K562 (cell line): ENCODE measurements around the gene NLRP9. TPM values are rescaled to one million over a fixed set of nuclear protein-coding genes. Genes with fewer than 3 reads are reported as not detected.

Experiments used
- ARID1B ChIP-seq: fragments of 450-650 bp; IDR thresholded peaks from 2 replicates; pipeline ENCODE4 v1.6.1; 2016; ENCODE audit warnings: antibody characterized with exemption, mild to moderate bottlenecking, inconsistent platforms
- CBFA2T2 ChIP-seq: fragments of 450-650 bp; conservative IDR thresholded peaks from 2 replicates; pipeline ENCODE4 v1.6.1; 2017; ENCODE audit warnings: mild to moderate bottlenecking
- CTBP1 ChIP-seq: fragments of 450-650 bp; IDR thresholded peaks from 2 replicates; pipeline ENCODE4 v1.6.1; 2016; ENCODE audit warnings: borderline replicate concordance
- MTA2 ChIP-seq: fragments of 450-650 bp; IDR thresholded peaks from 2 replicates; pipeline ENCODE4 v1.6.1; 2016; ENCODE audit warnings: low read depth
- POLR2AphosphoS5 ChIP-seq: IDR thresholded peaks from 2 replicates; pipeline ENCODE4 v1.6.1; 2011; ENCODE audit warnings: mild to moderate bottlenecking, low read depth, low read length, moderate library complexity; ENCODE audit not compliant: control insufficient read depth, insufficient read depth
- ZNF347 ChIP-seq: fragments of 450-650 bp; formaldehyde crosslinking; IDR thresholded peaks from 2 replicates; pipeline ENCODE4 v1.4.0; 2020; ENCODE audit warnings: low read depth, mild to moderate bottlenecking, moderate library complexity
- ZNF696 ChIP-seq: fragments of 250-450 bp; sonication (Bioruptor Pico); conservative IDR thresholded peaks from 2 replicates; pipeline ENCODE4 v1.4.0; 2020; ENCODE audit warnings: mild to moderate bottlenecking, moderate library complexity
- polyA plus RNA-seq, 8 experiments: library from polyadenylated mRNA; depleted of rRNA in 4 of 8; stranded (reverse) in 5 of 8; unstranded in 3 of 8; fragments of >200 nt; fragmentation: Nextera tagmentation in 2 of 8; fragmentation: Illumina TruSeq in 1 of 8; extraction: Ambion mirVana in 2 of 8; extraction: Trizol in 1 of 8; gene quantifications; 2 replicates each; pipeline versions ENCODE4 v1.2.1 to v1.2.3, GENCODE V29; 2011 to 2014; ENCODE audit warnings: inconsistent platforms in 1 of 8, missing spikeins in 1 of 8
- total RNA-seq, 7 experiments: library from RNA; depleted of rRNA in 6 of 7; stranded (reverse); fragments of >200 nt in 6 of 7; fragmentation: Illumina TruSeq in 2 of 7; extraction: Trizol in 2 of 7; gene quantifications; 2 replicates each; pipeline versions ENCODE4 v1.2.1 to v1.2.3, GENCODE V29; 2011 to 2021; ENCODE audit warnings: low replicate concordance in 1 of 7
- TF ChIP-seq, protein P1 (sequence below), 3 experiments: fragments of 200-800 bp in 1 of 3; fragments of 250-450 bp in 1 of 3; fragments of 450-650 bp in 1 of 3; sonication (Bioruptor Pico) in 1 of 3; sonication (Bioruptor generic) in 1 of 3; formaldehyde crosslinking in 1 of 3; IDR thresholded peaks; 2 replicates each; pipeline versions ENCODE4 v1.6.1 to v1.8.0; 2016 to 2022; ENCODE audit warnings: mild to moderate bottlenecking in 2 of 3, missing genetic modification characterization in 2 of 3, missing compliant biosample characterization in 1 of 3, moderate library complexity in 1 of 3
- TF ChIP-seq, protein P2 (sequence below), 2 experiments: fragments of 450-650 bp; IDR thresholded peaks; 2 replicates each; pipeline ENCODE4 v1.6.1; 2016; ENCODE audit warnings: mild to moderate bottlenecking in 2 of 2, borderline replicate concordance in 1 of 2, low read depth in 1 of 2, moderate library complexity in 1 of 2
- TF ChIP-seq, protein P3 (sequence below): fragments of 250-450 bp; sonication (Bioruptor Pico); IDR thresholded peaks from 2 replicates; pipeline ENCODE4 v1.8.0; 2021; ENCODE audit warnings: moderate library complexity, mild to moderate bottlenecking, inconsistent platforms

The NLRP9 gene
- total and polyA plus RNA-seq, 9 of the 15 experiments (the other 6 are each of a cell fraction or from before 2014, with no cell fraction given) = not detected

DNA sequence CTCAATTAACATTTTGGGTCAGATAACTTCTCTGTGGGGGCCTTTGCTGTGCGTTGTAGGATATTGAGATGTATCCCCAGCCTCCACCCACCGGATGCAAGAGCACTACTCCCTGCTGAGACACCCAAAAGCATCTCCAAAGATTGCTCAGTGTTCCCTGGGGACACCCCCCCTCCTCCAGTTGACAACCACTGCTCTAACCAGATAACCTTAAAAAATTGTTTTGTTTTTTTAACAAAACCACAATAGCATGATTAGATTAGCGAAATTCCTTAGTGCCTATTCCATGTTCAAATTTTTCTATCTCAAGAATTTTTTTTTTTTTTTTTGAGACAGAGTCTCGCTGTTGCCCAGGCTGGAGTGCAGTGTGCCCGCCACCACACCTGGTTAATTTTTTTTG lies 65.8 kb downstream of the NLRP9 start (continued):
- TF ChIP-seq, protein P1, sequence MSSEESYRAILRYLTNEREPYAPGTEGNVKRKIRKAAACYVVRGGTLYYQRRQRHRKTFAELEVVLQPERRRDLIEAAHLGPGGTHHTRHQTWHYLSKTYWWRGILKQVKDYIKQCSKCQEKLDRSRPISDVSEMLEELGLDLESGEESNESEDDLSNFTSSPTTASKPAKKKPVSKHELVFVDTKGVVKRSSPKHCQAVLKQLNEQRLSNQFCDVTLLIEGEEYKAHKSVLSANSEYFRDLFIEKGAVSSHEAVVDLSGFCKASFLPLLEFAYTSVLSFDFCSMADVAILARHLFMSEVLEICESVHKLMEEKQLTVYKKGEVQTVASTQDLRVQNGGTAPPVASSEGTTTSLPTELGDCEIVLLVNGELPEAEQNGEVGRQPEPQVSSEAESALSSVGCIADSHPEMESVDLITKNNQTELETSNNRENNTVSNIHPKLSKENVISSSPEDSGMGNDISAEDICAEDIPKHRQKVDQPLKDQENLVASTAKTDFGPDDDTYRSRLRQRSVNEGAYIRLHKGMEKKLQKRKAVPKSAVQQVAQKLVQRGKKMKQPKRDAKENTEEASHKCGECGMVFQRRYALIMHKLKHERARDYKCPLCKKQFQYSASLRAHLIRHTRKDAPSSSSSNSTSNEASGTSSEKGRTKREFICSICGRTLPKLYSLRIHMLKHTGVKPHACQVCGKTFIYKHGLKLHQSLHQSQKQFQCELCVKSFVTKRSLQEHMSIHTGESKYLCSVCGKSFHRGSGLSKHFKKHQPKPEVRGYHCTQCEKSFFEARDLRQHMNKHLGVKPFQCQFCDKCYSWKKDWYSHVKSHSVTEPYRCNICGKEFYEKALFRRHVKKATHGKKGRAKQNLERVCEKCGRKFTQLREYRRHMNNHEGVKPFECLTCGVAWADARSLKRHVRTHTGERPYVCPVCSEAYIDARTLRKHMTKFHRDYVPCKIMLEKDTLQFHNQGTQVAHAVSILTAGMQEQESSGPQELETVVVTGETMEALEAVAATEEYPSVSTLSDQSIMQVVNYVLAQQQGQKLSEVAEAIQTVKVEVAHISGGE (CRISPR knock-in tag; IDR thresholded peaks at IDR 0.05) = peak in 1 of 3 experiments; percentile 54; a peak in 1 of 6 replicates
- TF ChIP-seq, protein P2, sequence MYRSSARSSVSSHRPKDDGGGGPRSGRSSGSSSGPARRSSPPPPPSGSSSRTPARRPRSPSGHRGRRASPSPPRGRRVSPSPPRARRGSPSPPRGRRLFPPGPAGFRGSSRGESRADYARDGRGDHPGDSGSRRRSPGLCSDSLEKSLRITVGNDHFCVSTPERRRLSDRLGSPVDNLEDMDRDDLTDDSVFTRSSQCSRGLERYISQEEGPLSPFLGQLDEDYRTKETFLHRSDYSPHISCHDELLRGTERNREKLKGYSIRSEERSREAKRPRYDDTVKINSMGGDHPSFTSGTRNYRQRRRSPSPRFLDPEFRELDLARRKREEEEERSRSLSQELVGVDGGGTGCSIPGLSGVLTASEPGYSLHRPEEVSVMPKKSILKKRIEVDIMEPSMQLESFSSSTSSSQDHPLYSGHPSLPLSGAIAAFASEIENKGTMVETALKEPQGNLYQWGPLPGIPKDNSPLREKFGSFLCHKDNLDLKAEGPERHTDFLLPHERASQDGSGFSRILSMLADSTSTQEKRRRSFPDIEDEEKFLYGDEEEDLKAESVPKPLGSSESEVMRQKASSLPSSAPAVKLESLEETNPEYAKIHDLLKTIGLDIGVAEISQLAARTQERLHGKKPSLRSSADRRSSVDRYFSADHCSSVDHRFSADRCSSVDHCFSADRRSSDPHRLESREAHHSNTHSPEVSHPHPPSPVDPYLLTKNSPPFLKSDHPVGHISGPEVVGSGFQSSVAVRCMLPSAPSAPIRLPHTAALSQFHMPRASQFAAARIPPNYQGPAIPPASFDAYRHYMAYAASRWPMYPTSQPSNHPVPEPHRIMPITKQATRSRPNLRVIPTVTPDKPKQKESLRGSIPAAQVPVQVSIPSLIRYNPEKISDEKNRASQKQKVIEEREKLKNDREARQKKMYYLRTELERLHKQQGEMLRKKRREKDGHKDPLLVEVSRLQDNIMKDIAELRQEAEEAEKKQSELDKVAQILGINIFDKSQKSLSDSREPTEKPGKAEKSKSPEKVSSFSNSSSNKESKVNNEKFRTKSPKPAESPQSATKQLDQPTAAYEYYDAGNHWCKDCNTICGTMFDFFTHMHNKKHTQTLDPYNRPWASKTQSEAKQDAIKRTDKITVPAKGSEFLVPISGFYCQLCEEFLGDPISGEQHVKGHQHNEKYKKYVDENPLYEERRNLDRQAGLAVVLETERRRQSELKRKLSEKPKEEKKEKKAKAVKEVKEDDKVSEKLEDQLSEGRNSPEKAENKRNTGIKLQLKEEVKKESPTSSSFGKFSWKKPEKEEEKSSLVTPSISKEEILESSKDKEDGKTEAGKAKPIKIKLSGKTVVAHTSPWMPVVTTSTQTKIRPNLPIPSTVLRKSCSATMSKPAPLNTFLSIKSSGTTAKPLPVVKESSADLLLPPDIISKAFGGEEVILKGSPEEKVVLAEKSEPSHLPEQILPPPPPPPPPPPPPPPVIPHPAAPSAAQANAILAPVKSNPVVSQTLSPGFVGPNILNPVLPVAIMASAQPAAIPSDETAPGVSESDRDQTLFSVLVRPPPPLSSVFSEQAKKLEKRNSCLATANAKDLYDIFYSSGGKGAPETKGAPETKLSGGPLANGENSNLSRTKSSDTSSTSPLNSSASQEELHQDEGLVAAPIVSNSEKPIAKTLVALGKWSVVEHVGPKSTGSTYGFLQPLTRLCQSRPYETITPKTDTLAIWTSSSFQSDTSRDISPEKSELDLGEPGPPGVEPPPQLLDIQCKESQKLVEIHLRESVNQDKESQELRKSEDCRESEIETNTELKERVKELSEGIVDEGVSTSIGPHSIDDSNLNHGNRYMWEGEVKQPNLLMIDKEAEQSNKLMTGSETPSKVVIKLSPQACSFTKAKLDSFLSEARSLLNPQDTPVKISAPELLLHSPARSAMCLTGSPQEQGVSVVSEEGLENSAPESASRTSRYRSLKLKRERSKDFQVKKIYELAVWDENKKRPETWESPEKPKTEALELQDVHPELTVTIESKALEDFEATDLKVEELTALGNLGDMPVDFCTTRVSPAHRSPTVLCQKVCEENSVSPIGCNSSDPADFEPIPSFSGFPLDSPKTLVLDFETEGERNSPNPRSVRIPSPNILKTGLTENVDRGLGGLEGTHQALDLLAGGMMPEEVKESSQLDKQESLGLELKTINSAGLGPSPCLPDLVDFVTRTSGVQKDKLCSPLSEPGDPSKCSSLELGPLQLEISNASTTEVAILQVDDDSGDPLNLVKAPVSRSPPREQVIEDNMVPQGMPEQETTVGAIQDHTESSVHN (IDR thresholded peaks at IDR 0.05; ENCODE audit: borderline replicate concordance in 1 of 2, low read depth in 1 of 2) = no peak
- TF ChIP-seq ARID1B = peak; percentile 82
- TF ChIP-seq POLR2AphosphoS5 = 0 out of 2 replicates have a peak, but pooled peaks have one; percentile 18
- TF ChIP-seq MTA2 = 0 out of 2 replicates have a peak, but pooled peaks have one; percentile 34
- TF ChIP-seq, protein P3, sequence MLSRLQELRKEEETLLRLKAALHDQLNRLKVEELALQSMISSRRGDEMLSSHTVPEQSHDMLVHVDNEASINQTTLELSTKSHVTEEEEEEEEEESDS (CRISPR knock-in tag) = no peak
- no peak for TF ChIP-seq ZNF696
- TF ChIP-seq CTBP1 = 0 out of 2 replicates have a peak, but pooled peaks have one; percentile 33
- peak; percentile 60 for TF ChIP-seq CBFA2T2
- no peak for TF ChIP-seq ZNF347 (CRISPR knock-in tag)
